ENCODE measurements around the gene CSNK2B. TPM values are rescaled to one million over a fixed set of nuclear protein-coding genes. Genes with fewer than 3 reads are reported as not detected.

CSNK2B gene
- total RNA-seq, 1 donor from 2014 or later = 163 TPM

DNA sequence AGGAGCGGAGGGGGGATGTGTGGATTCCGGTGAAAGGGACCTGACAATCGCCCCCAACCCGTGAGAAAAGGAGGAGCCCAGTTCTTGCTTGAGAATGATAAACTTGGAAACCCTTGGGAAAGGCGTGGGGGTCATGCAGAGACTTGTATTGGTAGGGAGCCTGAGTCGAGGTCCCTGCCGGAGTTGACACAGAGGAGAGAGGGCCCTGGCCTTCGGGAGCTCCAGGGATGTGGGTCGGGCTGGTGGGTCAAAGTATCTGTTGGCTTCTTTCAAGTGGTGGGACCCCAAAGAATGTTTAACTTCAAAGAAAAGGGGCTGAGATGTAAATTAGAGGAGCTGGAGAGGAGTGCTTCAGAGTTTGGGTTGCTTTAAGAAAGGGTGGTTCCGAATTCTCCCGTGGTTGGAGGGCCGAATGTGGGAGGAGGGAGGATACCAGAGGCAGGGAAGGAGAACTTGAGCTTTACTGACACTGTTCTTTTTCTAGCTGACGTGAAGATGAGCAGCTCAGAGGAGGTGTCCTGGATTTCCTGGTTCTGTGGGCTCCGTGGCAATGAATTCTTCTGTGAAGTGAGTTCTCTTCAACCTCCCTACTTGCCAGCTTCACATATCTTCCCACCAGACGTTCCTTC is 571 bp downstream of the CSNK2B start:
- H3K9me3 Mint-ChIP-seq (ENCODE audit: unreplicated experiment) = no peaks in the 10 kb centered on the region
- H3K27ac Mint-ChIP-seq (ENCODE audit: unreplicated experiment) = peak overlapping the region; percentile 96
- peaks cover 36% of the 10 kb centered on the region for H3K36me3 Mint-ChIP-seq (ENCODE audit: unreplicated experiment)
- DNase-seq (ENCODE audit: extremely low spot score, unreplicated experiment) = no peak
- peak overlapping the region; percentile 95 for H3K4me3 Mint-ChIP-seq (ENCODE audit: unreplicated experiment)
- no peaks in the 10 kb centered on the region for H3K27me3 Mint-ChIP-seq (ENCODE audit: unreplicated experiment)
- no peak for TF ChIP-seq CTCF (IDR thresholded peaks at IDR 0.05)
- H3K4me1 Mint-ChIP-seq (ENCODE audit: unreplicated experiment) = peaks cover 38% of the 10 kb centered on the region

- TF ChIP-seq CTCF (IDR thresholded peaks at IDR 0.05) = no peak
- no peak for DNase-seq (ENCODE audit: extremely low spot score, unreplicated experiment)
- Mint-ChIP-seq H3K4me1 (ENCODE audit: unreplicated experiment) (peaks cover 15% of the 10 kb centered on the region), H3K27ac (ENCODE audit: unreplicated experiment) (no peak within 1 kb of the TSS), H3K4me3 (ENCODE audit: unreplicated experiment) (no peak within 1 kb of the TSS), H3K27me3 (ENCODE audit: unreplicated experiment) (no peaks in the 10 kb centered on the region), H3K36me3 (ENCODE audit: unreplicated experiment) (peaks cover 32% of the 10 kb centered on the region), H3K9me3 (ENCODE audit: unreplicated experiment) (no peaks in the 10 kb centered on the region)
Observed at GRCh38 chr6:31669676-31670075, 3.8 kb downstream of the CSNK2B start, which contains the start of gene LY6G5B. Gene LY6G5B, plus strand, starts transcription at chr6:31669976. Its CDS starts 975 bp downstream, at chr6:31670951.

DNA sequence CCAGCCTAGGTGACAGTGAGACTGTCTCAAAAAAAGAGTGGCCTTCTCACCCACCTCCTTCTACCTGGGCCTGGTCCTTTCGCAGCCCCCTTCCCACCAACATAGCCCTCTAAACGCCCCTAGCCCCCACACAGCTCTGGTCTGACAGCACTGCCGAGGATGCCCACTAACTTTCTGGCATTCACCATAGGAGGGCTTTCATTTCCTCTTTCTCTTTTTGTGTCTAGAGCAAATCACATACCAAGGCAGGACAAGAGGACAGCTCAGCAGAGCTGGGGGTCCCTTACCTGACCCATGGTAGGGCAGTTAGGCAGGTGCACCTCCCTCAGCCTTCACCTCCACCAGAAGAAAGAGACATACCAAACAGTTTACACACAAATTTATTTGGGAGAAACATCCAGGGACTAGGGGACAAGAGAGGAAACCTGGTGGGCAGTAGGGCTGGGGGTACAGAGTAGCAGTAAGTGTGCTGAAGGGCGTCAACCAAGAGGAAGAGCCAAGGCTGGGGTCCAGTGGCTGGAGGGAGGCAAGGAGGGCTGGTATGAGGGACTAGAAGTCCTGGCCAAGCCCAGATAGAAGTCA is 10.5 kb downstream of the CSNK2B start:
- no peaks in the 10 kb centered on the region for H3K27me3 Mint-ChIP-seq (ENCODE audit: unreplicated experiment)
- H3K4me3 Mint-ChIP-seq (ENCODE audit: unreplicated experiment) = no peak overlapping the region
- DNase-seq (ENCODE audit: extremely low spot score, unreplicated experiment) = no peak
- TF ChIP-seq CTCF (IDR thresholded peaks at IDR 0.05) = no peak
- H3K9me3 Mint-ChIP-seq (ENCODE audit: unreplicated experiment) = no peaks in the 10 kb centered on the region
- no peak overlapping the region for H3K27ac Mint-ChIP-seq (ENCODE audit: unreplicated experiment)
- peaks cover 14% of the 10 kb centered on the region for H3K4me1 Mint-ChIP-seq (ENCODE audit: unreplicated experiment)
- H3K36me3 Mint-ChIP-seq (ENCODE audit: unreplicated experiment) = peaks cover 8% of the 10 kb centered on the region

DNA sequence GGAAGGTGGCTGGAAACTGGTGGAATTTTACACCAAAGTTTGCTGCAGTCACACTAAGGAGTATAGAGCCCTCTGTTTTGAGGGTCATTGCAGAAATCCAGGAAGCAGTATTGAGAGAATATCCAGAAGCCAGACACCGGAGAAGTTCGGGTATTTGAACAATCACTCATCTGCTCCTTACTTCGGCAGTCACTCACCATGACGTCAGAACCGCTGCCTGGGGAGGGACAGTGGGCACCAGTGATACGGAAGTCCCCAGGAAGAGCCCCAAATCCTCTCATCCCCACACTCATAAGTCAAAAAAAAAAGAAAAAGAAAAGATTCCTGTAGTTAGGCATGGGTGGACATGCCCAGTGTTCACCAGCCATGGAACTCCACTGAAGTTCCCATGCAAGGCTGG is 11.0 kb downstream of the CSNK2B start:
- H3K4me3 Mint-ChIP-seq (ENCODE audit: unreplicated experiment) = no peak overlapping the region
- peaks cover 16% of the 10 kb centered on the region for H3K4me1 Mint-ChIP-seq (ENCODE audit: unreplicated experiment)
- DNase-seq (ENCODE audit: extremely low spot score, unreplicated experiment) = no peak
- no peak overlapping the region for H3K27ac Mint-ChIP-seq (ENCODE audit: unreplicated experiment)
- H3K27me3 Mint-ChIP-seq (ENCODE audit: unreplicated experiment) = no peaks in the 10 kb centered on the region
- no peaks in the 10 kb centered on the region for H3K9me3 Mint-ChIP-seq (ENCODE audit: unreplicated experiment)
- no peak for TF ChIP-seq CTCF (IDR thresholded peaks at IDR 0.05)
- H3K36me3 Mint-ChIP-seq (ENCODE audit: unreplicated experiment) = peaks cover 7% of the 10 kb centered on the region

DNA sequence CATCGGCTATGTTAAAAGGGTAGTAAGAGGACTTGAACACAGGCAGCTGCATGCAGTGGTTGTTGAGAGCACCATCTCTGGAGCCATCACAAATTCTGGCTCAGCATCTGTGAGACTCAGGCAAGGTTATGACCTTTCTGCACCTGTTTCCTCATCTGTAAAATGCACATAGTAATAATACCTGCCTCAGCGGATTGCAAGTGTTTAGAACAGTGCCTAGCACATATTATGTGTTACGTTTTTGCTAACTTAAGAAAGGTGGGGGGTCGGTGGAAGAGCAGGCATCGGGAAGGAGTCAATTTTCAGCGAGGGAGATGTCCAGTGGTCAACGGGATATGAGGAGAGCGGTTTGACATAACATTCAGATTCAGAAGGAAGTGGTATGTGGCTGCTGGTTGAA is 12.1 kb downstream of the CSNK2B start:
- Mint-ChIP-seq H3K4me1 (ENCODE audit: unreplicated experiment) (peaks cover 16% of the 10 kb centered on the region), H3K36me3 (ENCODE audit: unreplicated experiment) (no peaks in the 10 kb centered on the region), H3K27me3 (ENCODE audit: unreplicated experiment) (no peaks in the 10 kb centered on the region), H3K27ac (ENCODE audit: unreplicated experiment) (no peak overlapping the region), H3K4me3 (ENCODE audit: unreplicated experiment) (no peak overlapping the region), H3K9me3 (ENCODE audit: unreplicated experiment) (no peaks in the 10 kb centered on the region)
- DNase-seq (ENCODE audit: extremely low spot score, unreplicated experiment) = no peak
- no peak for TF ChIP-seq CTCF (IDR thresholded peaks at IDR 0.05)

All from osteocyte (in vitro differentiated cells).